GM19240 (cell line): ENCODE data around the gene PTPRM.

Source experiments
- DNase-seq: peaks from one replicate; pipeline ENCODE4 v3.0.0; 2011; ENCODE audit warnings: low spot score; ENCODE audit not compliant: insufficient read length

PTPRM gene

GRCh38 chr18:7750095-7750663 is 183.1 kb downstream of the PTPRM start:
- DNase-seq: no peak

GRCh38 chr18:7750966-7751365 is 183.8 kb downstream of the PTPRM start:
- DNase-seq: no peak

GRCh38 chr18:7754258-7754657 is 187.1 kb downstream of the PTPRM start:
- DNase-seq: no peak

DNA sequence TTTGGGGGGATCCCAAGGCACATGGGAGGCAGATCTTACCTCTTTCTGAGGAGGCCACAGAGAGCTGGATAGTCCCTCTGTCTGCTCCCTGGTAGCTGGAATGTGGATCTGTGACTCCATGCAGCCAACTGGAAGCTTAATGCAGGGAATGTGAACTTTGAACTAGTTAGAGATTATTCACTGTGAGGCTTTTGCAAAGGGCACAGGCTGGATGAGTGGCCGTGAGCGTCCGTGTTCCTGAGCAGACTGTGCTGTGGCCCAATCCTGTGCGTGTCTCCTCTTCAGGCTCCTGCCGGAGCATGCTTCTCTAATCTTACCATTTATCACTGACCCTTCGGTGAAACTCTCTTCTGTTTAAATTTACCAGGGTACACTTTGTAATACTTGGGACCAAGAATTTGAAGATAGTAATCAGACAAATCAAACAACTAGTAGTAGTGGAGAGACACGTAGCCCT is 187.6 kb downstream of the PTPRM start:
- DNase-seq: no peak

- DNase-seq: no peak
Observed at GRCh38 chr18:7755753-7756475, 188.8 kb downstream of the PTPRM start.

GRCh38 chr18:7757175-7757574 is 190.1 kb downstream of the PTPRM start:
- no peak for DNase-seq

DNA sequence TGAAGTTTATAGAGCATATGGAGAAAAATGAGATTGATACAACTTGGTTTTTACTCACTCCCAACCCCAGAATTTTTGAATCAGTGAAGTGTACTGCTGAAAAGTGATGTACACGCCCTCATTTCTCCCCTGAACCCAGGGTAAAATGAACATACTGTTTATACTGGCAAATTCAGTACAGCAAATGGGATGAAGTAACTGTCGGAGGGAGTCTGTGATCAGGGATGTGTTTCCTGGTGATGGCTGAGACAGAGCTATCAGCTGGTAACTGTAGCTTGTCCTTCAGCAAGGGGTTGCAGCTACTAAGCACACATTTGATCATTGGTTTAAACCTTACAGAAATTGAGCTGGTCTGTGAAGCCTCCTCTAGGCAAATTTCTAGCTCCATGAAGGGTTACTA is 191.6 kb downstream of the PTPRM start:
- no peak for DNase-seq

DNA sequence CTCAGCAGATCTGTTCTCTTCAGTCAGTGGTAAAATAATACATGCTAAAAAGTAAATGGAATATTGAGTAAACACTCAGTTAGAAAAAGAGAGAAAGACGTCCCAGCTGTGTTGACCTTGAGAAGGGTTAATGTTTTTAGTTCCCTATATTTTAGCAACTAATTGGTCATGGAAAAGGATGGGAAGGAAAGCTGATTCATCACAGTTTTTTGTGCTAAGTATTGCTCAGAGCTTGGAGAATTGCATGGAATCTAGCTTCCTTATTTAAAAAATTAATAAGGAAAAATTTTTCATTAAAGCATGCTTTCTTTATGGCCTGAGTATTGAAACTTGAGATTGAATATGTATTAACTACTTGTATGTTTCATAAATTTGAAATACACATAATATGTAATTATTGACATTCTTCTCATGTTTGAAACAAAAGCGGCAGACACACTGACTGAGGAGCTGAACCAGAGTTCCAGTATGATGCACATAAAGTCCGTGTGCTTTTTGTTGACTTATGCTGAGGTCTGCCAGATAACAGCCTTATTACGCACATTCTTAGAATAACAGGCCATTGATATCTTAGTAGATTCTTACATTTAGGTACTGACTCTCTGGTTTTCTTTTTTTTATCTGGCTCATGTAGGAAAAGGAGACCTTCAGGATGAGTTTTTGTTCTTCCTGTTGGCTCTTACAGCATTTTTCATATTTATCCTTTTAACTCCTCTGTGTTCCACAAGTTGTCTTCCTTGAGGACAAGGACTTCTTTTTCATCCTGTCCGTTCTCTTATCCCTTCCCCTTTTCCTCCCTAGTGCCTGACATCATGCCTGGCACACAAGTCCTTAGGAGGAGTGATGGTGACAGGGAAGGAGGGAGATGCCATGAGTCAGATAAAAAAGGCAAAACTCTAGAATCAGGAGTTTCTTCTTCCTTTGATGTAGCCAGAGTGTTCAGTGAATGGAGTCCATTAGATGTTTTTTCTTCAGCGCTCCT is 194.1 kb downstream of the PTPRM start:
- DNase-seq: no peak

DNA sequence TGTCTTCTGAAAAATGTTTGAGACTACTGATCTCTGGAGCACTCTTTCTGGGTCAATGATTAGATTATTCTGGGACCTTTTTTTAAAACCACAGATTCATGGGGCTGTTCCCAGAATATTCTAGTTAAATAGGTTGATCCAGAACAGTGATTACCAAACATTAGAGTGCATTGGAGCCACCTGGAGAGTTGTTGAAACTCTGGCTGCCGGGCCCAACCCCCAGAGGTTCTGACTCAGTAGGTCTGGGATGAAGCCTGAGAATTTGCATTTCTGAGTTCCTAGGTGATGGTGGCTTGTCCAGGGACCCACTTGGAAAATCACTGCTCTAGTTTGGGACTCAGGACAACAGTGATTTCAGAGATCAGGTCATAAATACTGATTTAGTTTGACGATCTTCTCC is 197.3 kb downstream of the PTPRM start:
- no peak for DNase-seq

DNA sequence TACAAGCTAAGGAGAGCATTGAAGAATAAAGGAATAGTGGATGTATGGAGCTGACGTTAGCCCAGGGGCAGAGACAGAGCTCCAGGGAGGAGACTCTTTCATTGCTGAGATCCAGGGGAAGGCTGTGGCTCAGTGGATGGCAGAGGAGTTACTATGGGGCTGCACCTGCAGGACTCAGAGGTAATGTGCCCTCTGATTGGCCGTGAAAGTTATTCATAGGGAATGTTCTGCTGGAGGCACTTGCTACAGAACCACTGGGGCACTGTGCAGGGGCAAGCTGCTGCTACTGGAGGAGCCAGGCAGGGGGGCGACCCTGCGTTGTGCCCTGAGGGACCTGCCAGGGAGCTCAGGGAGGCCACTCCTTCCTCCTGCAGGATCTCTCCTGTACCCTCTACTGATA is 199.2 kb downstream of the PTPRM start:
- DNase-seq: no peak

DNA sequence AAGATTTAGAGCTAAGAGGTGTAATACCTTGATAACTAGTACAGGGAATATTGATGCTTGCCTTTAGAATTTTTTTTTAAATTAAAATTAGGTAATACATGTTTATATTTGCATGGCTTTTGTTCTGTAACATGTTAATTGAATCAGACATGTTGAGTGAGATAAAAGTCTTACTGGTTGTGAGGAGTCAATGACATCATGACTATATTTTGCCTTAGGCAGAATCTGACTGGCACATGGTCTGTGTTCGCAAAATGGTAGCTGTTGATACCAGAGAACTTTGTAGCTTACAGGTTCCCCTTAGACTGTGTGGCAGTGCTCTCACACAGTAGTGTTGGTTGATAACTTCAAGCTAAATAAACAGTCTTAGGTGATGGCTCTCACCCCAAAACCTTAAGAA is 199.7 kb downstream of the PTPRM start:
- no peak for DNase-seq

- no peak for DNase-seq
Observed at GRCh38 chr18:7770908-7771307, 203.8 kb downstream of the PTPRM start.

DNA sequence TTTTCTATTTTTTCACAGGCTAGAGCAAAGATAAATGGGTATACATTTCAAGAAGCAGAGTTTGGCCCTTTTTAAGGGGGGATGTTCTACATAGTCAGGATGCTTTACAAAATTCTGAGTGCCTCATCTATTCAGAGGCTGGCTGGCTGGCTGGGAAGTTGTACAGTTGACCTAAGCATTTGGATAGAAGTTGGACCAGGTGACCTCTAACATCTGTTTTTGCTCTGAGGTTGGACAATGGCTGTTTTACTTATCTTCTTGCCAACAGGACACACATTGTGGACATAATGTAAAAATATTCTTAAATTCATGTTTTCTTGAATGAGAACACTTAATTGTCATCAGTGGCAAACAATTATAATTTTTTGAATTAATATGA is 205.4 kb downstream of the PTPRM start:
- no peak for DNase-seq

DNA sequence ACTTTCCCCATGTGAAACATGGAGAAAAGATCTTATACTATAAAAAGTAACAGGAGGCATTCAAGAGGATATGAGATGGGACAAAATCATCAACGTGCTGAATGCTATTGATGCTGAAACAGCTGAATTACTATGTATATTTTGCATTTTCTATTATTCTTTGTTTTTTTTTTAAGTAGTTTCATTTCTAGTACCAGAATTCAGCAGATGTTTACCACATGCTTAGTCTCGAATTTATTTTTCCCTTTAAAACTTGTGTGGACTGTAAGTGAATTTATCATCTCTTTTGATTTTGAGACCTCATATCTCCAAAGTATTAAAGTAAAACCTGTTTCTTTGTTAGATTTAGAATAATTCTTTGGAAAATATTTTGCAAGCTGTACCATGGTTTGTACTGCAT is 205.8 kb downstream of the PTPRM start:
- no peak for DNase-seq

GRCh38 chr18:7775128-7775527 is 208.0 kb downstream of the PTPRM start:
- no peak for DNase-seq

- no peak for DNase-seq
Observed at GRCh38 chr18:7775843-7776242, 208.7 kb downstream of the PTPRM start.

GRCh38 chr18:7778181-7778580 is 211.1 kb downstream of the PTPRM start:
- no peak for DNase-seq

DNA sequence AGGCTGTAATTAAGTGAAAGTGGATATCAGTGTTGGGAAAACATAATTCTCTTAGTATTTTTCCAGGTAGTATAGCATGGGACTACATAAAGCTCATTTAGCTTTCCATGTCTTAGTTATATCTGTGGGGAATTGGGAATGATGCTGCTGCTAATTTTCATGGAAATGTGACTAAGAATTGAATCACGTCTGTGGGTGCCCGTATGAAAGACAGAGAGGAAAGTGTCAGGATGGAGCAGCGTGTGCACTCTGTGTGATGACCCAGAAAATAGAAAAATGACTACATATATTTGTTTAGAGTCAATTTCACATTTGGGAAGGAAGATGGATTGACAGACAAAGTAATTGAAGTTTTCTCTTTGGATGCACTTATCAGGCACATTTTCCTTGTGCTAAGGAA is 212.1 kb downstream of the PTPRM start:
- DNase-seq: no peak

DNA sequence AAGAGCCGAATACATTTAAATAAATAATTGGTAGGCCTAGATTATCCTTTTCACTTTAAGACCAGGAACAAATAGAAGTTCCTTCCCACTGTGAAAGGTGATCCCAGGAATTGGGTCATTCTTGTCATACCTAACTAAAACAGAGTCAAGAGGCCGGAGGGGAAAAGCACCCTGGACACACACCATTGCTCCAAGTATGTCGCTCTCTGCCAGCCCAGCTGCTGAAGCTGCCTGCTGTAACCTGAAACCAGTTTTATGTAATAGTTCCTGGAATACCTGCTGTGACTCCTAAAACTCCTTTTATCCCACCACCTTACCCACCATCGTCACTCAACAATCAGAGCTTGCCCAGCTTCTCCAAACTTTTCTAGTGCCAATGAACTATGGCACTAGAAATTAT is 217.1 kb downstream of the PTPRM start:
- no peak for DNase-seq

DNA sequence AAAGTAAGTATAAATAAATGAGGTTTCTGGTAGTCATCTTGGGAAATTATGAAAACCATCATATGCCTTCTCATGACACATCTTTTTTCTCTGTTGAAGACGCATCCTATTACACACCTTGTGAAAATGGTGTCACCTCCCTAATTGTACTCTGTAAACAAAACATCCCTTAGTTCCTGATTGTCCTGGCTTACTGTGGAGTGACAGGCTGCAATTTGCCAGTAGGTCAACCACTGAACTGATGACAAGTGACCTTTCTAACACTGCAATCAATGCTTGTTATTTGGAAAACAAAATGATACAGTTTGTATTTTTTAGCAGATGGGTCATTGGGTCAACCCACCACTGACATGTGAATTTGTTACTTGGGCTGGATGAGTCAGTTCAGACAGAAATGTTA is 219.5 kb downstream of the PTPRM start:
- DNase-seq: no peak

DNA sequence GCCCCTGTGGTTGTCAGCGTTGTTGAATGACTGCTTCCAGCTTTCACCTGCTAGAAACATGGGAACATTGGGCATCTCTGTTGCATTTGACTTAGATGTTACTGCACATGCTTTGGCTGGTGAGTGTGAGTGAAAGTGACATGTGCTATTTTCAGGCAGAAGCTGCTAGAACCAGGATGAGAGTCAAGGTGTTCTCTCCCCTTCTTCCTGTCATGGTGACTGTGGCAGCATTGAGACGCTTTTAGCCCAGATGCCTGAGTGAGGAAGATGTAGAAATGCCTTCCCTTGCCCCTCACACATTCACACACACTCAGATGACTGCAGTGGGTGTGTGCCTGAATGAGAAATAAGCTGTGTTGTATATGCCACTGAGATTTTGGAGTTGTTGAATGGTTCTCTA is 220.2 kb downstream of the PTPRM start:
- no peak for DNase-seq

DNA sequence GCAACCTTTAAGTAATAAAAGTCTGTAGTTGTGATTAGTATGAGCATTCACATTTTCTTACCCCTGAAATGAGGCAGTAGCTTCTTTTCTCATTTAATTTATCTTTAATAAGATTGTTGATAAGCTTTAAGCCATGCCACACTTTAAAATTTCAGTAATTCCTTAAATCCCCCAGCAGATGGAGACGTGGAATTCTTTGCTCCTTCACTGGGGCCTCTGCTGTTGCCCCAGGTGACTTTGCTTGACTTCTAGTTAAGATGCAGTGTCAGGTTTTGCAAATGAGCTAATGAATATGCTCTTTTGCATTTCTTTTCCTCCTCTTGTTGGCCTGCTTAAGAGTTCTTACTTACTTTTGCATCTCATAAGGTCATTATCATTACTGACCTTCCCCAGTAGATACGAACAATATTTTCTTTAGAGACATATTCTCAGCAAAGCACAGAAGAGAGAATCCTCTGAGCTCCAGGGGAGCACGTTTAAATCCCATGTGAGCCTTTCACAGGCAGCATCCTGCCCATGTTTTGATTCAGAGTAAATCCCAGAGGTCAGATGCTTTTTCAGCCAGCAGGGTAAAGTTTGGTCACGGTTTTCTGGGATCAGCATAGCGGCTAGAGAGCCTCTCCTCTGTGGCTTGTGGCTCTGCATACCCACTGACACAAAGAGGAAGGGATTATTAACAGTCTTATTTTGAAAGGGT is 222.9 kb downstream of the PTPRM start:
- no peak for DNase-seq
